HL-60 (cell line): ENCODE data around the gene HINT2.

Experiments
- DNase-seq, 2 experiments: peaks; one replicate each; pipeline ENCODE4 v3.0.0-alpha.2; 2010 to 2020; ENCODE audit warnings: low read depth in 1 of 2, low spot score in 1 of 2
- H3K27ac ChIP-seq: fragments of 250-450 bp; sonication (Bioruptor Pico); replicated peaks from 2 replicates; pipeline ENCODE4 v1.5.1; 2020; ENCODE audit warnings: mild to moderate bottlenecking, moderate library complexity
- H3K27me3 ChIP-seq: fragments of 250-450 bp; sonication (Bioruptor Pico); 2 replicates; pipeline ENCODE4 v1.5.1; 2021; ENCODE audit warnings: mild to moderate bottlenecking, moderate library complexity; ENCODE audit not compliant: insufficient read depth, poor library complexity, severe bottlenecking
- H3K4me3 ChIP-seq: replicated peaks from 2 replicates; pipeline ENCODE4 v1.5.1; 2011; ENCODE audit warnings: mild to moderate bottlenecking, control low read depth, low read length; ENCODE audit not compliant: insufficient read depth
- CTCF ChIP-seq: IDR thresholded peaks from one replicate; pipeline ENCODE4 v1.5.1; 2011; ENCODE audit warnings: low read length, control low read depth, inconsistent platforms; ENCODE audit not compliant: insufficient read depth
- GABPA ChIP-seq: IDR thresholded peaks from 2 replicates; pipeline ENCODE4 v1.6.1; 2012; ENCODE audit warnings: low read depth
- POLR2AphosphoS5 ChIP-seq: IDR thresholded peaks from 2 replicates; pipeline ENCODE4 v1.6.1; 2012; ENCODE audit warnings: low read depth
- REST ChIP-seq: IDR thresholded peaks from 2 replicates; pipeline ENCODE4 v1.6.1; 2012; ENCODE audit warnings: low read depth; ENCODE audit not compliant: insufficient replicate concordance
- SPI1 ChIP-seq: IDR thresholded peaks from 2 replicates; pipeline ENCODE4 v1.6.1; 2012; ENCODE audit warnings: low read depth, mild to moderate bottlenecking, borderline replicate concordance

The HINT2 gene

GRCh38 chr9:35797311-35798109, 17.3 kb downstream of the HINT2 start:
- H3K4me3 ChIP-seq, result no peak overlapping the region
- TF ChIP-seq GABPA, result no peak
- no peak for TF ChIP-seq POLR2AphosphoS5
- no peak for TF ChIP-seq SPI1
- TF ChIP-seq CTCF, result no peak
- TF ChIP-seq REST, result no peak
- DNase-seq, result no peak
- no peak overlapping the region for H3K27ac ChIP-seq
- no peaks in the 10 kb centered on the region for H3K27me3 ChIP-seq

GRCh38 chr9:35795695-35796094, 19.1 kb downstream of the HINT2 start:
- TF ChIP-seq GABPA (no peak), CTCF (no peak), SPI1 (no peak), POLR2AphosphoS5 (no peak), REST (no peak)
- Histone ChIP-seq H3K27ac (no peak overlapping the region), H3K27me3 (no peaks in the 10 kb centered on the region), H3K4me3 (no peak overlapping the region)
- DNase-seq, result no peak

GRCh38 chr9:35793461-35793860, 21.4 kb downstream of the HINT2 start:
- DNase-seq, result no peak
- no peaks in the 10 kb centered on the region for H3K27me3 ChIP-seq
- no peak overlapping the region for H3K4me3 ChIP-seq
- no peak for TF ChIP-seq SPI1
- no peak for TF ChIP-seq POLR2AphosphoS5
- no peak for TF ChIP-seq REST
- TF ChIP-seq CTCF, result no peak
- no peak for TF ChIP-seq GABPA
- no peak overlapping the region for H3K27ac ChIP-seq
